A673 (cell line): ENCODE results near the gene CALHM2. TPM values are rescaled to one million over a fixed set of nuclear protein-coding genes. Genes with fewer than 3 reads are reported as not detected.

ENCODE experiments used
- BruUV-seq: library from RNA; stranded (reverse); fragments of 400-500 nt; replicated peaks from 2 replicates; lab custom pipeline; 2021; lab: Mats Ljungman, UMichigan
- CTCF ChIA-PET: fragments of 300-600 bp; sonication (Branson Sonifier 250); formaldehyde crosslinking; loops from one replicate; lab custom pipeline; 2022; ENCODE audit warnings: antibody characterized with exemption; lab: Charles Lee
- POLR2A ChIA-PET: fragments of 300-600 bp; sonication (Branson Sonifier 250); formaldehyde crosslinking; loops from one replicate; lab custom pipeline; 2022; ENCODE audit warnings: antibody characterized with exemption; ENCODE audit not compliant: low non-redundant PET; lab: Charles Lee
- DNase-seq: peaks from one replicate; pipeline ENCODE4 v3.0.0-alpha.2; 2015; ENCODE audit warnings: low spot score
- H3K27ac ChIP-seq: fragments of 200-600 bp; sonication (generic); 2 replicates; pipeline ENCODE4 v1.5.1; 2016; ENCODE audit warnings: mixed run types, low read depth, mild to moderate bottlenecking, mixed read lengths, antibody characterized with exemption, low read length; ENCODE audit not compliant: poor library complexity, severe bottlenecking
- H3K27me3 ChIP-seq: fragments of 200-600 bp; sonication (generic); replicated peaks from 2 replicates; pipeline ENCODE4 v1.6.1; 2017; ENCODE audit warnings: mixed run types, low read depth, mild to moderate bottlenecking, mixed read lengths, antibody characterized with exemption, low read length; ENCODE audit not compliant: insufficient read depth, poor library complexity
- H3K36me3 ChIP-seq: fragments of 200-600 bp; sonication (generic); 2 replicates; pipeline ENCODE4 v1.6.1; 2016; ENCODE audit warnings: mixed run types, mild to moderate bottlenecking, mixed read lengths, antibody characterized with exemption, low read length; ENCODE audit not compliant: insufficient read depth, poor library complexity, severe bottlenecking
- H3K4me1 ChIP-seq: fragments of 200-600 bp; sonication (generic); 2 replicates; pipeline ENCODE4 v1.6.1; 2017; ENCODE audit warnings: mixed run types, mild to moderate bottlenecking, mixed read lengths, antibody characterized with exemption, low read length; ENCODE audit not compliant: insufficient read depth, poor library complexity, severe bottlenecking
- H3K4me3 ChIP-seq: fragments of 200-600 bp; sonication (generic); 2 replicates; pipeline ENCODE4 v1.5.1; 2016; ENCODE audit warnings: low read depth, mixed run types, mild to moderate bottlenecking, mixed read lengths, low read length; ENCODE audit not compliant: poor library complexity, severe bottlenecking
- H3K9me3 ChIP-seq: fragments of 200-600 bp; sonication (generic); 2 replicates; pipeline ENCODE4 v1.6.1; 2016; ENCODE audit warnings: mixed run types, low read depth, mild to moderate bottlenecking, mixed read lengths, antibody characterized with exemption, low read length; ENCODE audit not compliant: poor library complexity, severe bottlenecking
- EZH2 ChIP-seq: fragments of 200-600 bp; sonication (generic); IDR thresholded peaks from 2 replicates; pipeline ENCODE4 v1.6.1; 2017; ENCODE audit warnings: borderline replicate concordance, low read depth, mild to moderate bottlenecking, mixed read lengths, antibody characterized with exemption, low read length; ENCODE audit not compliant: poor library complexity, severe bottlenecking
- intact Hi-C: fragments of 100-400 bp; cut with micrococcal nuclease; formaldehyde crosslinking; loops from one replicate; pipeline ENCODE4 v1.10.0; 2022; ENCODE audit not compliant: unreplicated experiment
- total RNA-seq: library from RNA; stranded (reverse); gene quantifications from 2 replicates; pipeline ENCODE4 v1.2.3, GENCODE V29; 2021
- TF ChIP-seq, protein P1 (sequence below): fragments of 300-800, 200-600 bp; sonication (generic); conservative IDR thresholded peaks from 2 replicates; pipeline ENCODE4 v1.5.1; 2017; ENCODE audit warnings: low read depth, mild to moderate bottlenecking, antibody characterized with exemption, low read length, moderate library complexity, mixed read lengths

CALHM2 gene
- total RNA-seq, 1 experiment from 2014 or later, result 5.9 TPM

GRCh38 chr10:103499881-103500280, 47.7 kb upstream of the CALHM2 start:
- intact Hi-C loops, result no loop called here
- Histone ChIP-seq H3K9me3 (no peaks in the 10 kb centered on the region), H3K27ac (no peak overlapping the region), H3K27me3 (peaks cover 36% of the 10 kb centered on the region), H3K4me1 (no peaks in the 10 kb centered on the region), H3K4me3 (no peak overlapping the region), H3K36me3 (no peaks in the 10 kb centered on the region)
- CTCF ChIA-PET, result no interaction called here
- POLR2A ChIA-PET, result interaction anchor here (0.6 kb wide), 1 partner anchor 32 kb away, joined by 3 read pairs; no protein-coding TSS in a partner anchor
- TF ChIP-seq, protein P1, sequence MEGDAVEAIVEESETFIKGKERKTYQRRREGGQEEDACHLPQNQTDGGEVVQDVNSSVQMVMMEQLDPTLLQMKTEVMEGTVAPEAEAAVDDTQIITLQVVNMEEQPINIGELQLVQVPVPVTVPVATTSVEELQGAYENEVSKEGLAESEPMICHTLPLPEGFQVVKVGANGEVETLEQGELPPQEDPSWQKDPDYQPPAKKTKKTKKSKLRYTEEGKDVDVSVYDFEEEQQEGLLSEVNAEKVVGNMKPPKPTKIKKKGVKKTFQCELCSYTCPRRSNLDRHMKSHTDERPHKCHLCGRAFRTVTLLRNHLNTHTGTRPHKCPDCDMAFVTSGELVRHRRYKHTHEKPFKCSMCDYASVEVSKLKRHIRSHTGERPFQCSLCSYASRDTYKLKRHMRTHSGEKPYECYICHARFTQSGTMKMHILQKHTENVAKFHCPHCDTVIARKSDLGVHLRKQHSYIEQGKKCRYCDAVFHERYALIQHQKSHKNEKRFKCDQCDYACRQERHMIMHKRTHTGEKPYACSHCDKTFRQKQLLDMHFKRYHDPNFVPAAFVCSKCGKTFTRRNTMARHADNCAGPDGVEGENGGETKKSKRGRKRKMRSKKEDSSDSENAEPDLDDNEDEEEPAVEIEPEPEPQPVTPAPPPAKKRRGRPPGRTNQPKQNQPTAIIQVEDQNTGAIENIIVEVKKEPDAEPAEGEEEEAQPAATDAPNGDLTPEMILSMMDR, result no peak
- no peak for TF ChIP-seq EZH2
- BruUV-seq, result no TSS peak
- no peak for DNase-seq

- BruUV-seq, result no TSS peak
- POLR2A ChIA-PET, result no interaction called here
- Histone ChIP-seq H3K27me3 (peaks cover 44% of the 10 kb centered on the region), H3K36me3 (no peaks in the 10 kb centered on the region), H3K4me3 (no peak overlapping the region), H3K4me1 (peaks cover 5% of the 10 kb centered on the region), H3K9me3 (no peaks in the 10 kb centered on the region), H3K27ac (no peak overlapping the region)
- intact Hi-C loops, result no loop called here
- no peak for TF ChIP-seq EZH2
- TF ChIP-seq, protein P1, result no peak
- CTCF ChIA-PET, result no interaction called here
- DNase-seq, result no peak
These were observed 46.9 kb upstream of the CALHM2 start for GRCh38 chr10:103498936-103499638.

GRCh38 chr10:103497161-103497915, 45.2 kb upstream of the CALHM2 start:
- no peak for DNase-seq
- Histone ChIP-seq H3K4me3 (no peak overlapping the region), H3K27ac (no peak overlapping the region), H3K27me3 (peaks cover 50% of the 10 kb centered on the region), H3K9me3 (no peaks in the 10 kb centered on the region), H3K4me1 (peaks cover 15% of the 10 kb centered on the region), H3K36me3 (no peaks in the 10 kb centered on the region)
- TF ChIP-seq EZH2, result no peak
- TF ChIP-seq, protein P1, result no peak
- intact Hi-C loops, result no loop called here
- BruUV-seq, result no TSS peak
- ChIA-PET CTCF (no interaction called here), POLR2A (no interaction called here)
